Mesenchymal stem cell (in vitro differentiated cells and primary cell): ENCODE data around the gene FNDC11.

Source experiments
- DNase-seq: peaks from one replicate; pipeline ENCODE4 v3.0.0-alpha.2; 2013
- H2AFZ ChIP-seq: one replicate; pipeline ENCODE4 v1.6.1; 2013; ENCODE audit warnings: low read depth, mild to moderate bottlenecking, control low read depth, inconsistent platforms, low read length, moderate library complexity
- H2AK5ac ChIP-seq: 2 replicates; pipeline ENCODE4 v1.6.1; 2013; ENCODE audit warnings: low read length, moderate library complexity, mild to moderate bottlenecking, inconsistent platforms; ENCODE audit not compliant: severe bottlenecking
- H2BK120ac ChIP-seq: one replicate; pipeline ENCODE4 v1.6.1; 2013; ENCODE audit warnings: low read depth, mild to moderate bottlenecking, inconsistent platforms, low read length, moderate library complexity
- H2BK12ac ChIP-seq, 2 experiments: one replicate each; pipeline ENCODE4 v1.6.1; 2013; ENCODE audit warnings: inconsistent platforms in 2 of 2, low read length in 2 of 2, mild to moderate bottlenecking in 2 of 2, moderate library complexity in 2 of 2, control low read depth in 1 of 2
- H2BK15ac ChIP-seq: one replicate; pipeline ENCODE4 v1.6.1; 2013; ENCODE audit warnings: mild to moderate bottlenecking, low read depth, inconsistent platforms; ENCODE audit not compliant: poor library complexity, severe bottlenecking
- H2BK5ac ChIP-seq: 2 replicates; pipeline ENCODE4 v1.6.1; 2013; ENCODE audit warnings: low read depth, mild to moderate bottlenecking, low read length, control low read depth, inconsistent platforms; ENCODE audit not compliant: poor library complexity, severe bottlenecking
- H3K14ac ChIP-seq, 2 experiments: one replicate each; pipeline ENCODE4 v1.6.1; 2013; ENCODE audit warnings: inconsistent platforms in 2 of 2, low read length in 2 of 2, control low read depth in 1 of 2, mild to moderate bottlenecking in 1 of 2, moderate library complexity in 1 of 2
- H3K18ac ChIP-seq, 2 experiments: one replicate each; pipeline ENCODE4 v1.6.1; 2013; ENCODE audit warnings: inconsistent platforms in 2 of 2, low read length in 2 of 2, control low read depth in 1 of 2, low read depth in 1 of 2, mild to moderate bottlenecking in 1 of 2
- H3K23ac ChIP-seq, 2 experiments: one replicate each; pipeline ENCODE4 v1.6.1; 2013; ENCODE audit warnings: inconsistent platforms in 2 of 2, low read length in 2 of 2, mild to moderate bottlenecking in 2 of 2, moderate library complexity in 2 of 2, control low read depth in 1 of 2
- H3K27ac ChIP-seq: 2 replicates; pipeline ENCODE4 v1.5.1; 2013; ENCODE audit warnings: mild to moderate bottlenecking, moderate library complexity, low read length, control low read depth, inconsistent platforms; ENCODE audit not compliant: poor library complexity, severe bottlenecking
- H3K27me3 ChIP-seq, 2 experiments: 2 replicates each; pipeline versions ENCODE4 v1.6.1 to v1.7.0; 2013; ENCODE audit warnings: low read length in 2 of 2, mild to moderate bottlenecking in 2 of 2, moderate library complexity in 2 of 2, control low read depth in 1 of 2, inconsistent platforms in 1 of 2; ENCODE audit not compliant: control insufficient read depth in 1 of 2, insufficient read depth in 1 of 2
- H3K36me3 ChIP-seq, 2 experiments: 2 replicates each; pipeline versions ENCODE4 v1.6.1 to v1.7.0; 2013; ENCODE audit warnings: low read length in 2 of 2, control low read depth in 1 of 2, inconsistent platforms in 1 of 2, low read depth in 1 of 2, mild to moderate bottlenecking in 1 of 2; ENCODE audit not compliant: insufficient read depth in 2 of 2, control insufficient read depth in 1 of 2
- H3K4ac ChIP-seq, 2 experiments: one replicate each; pipeline ENCODE4 v1.6.1; 2013; ENCODE audit warnings: inconsistent platforms in 2 of 2, low read length in 2 of 2, mild to moderate bottlenecking in 2 of 2, moderate library complexity in 2 of 2, control low read depth in 1 of 2, low read depth in 1 of 2
- H3K4me1 ChIP-seq: 2 replicates; pipeline ENCODE4 v1.6.1; 2013; ENCODE audit warnings: low read depth, low read length, control low read depth; ENCODE audit not compliant: control insufficient read depth, insufficient read depth
- H3K4me2 ChIP-seq: 2 replicates; pipeline ENCODE4 v1.6.1; 2013; ENCODE audit warnings: low read length, mild to moderate bottlenecking, inconsistent platforms; ENCODE audit not compliant: poor library complexity, severe bottlenecking
- H3K4me3 ChIP-seq, 2 experiments: 2 replicates each; pipeline versions ENCODE4 v1.5.1 to v1.7.0; 2013; ENCODE audit warnings: low read length in 2 of 2, mild to moderate bottlenecking in 2 of 2, control low read depth in 1 of 2, low read depth in 1 of 2; ENCODE audit not compliant: insufficient read depth in 1 of 2
- H3K79me1 ChIP-seq: replicated peaks from 2 replicates; pipeline ENCODE4 v1.6.1; 2013; ENCODE audit warnings: mild to moderate bottlenecking, control low read depth, low read length, inconsistent platforms; ENCODE audit not compliant: poor library complexity, severe bottlenecking
- H3K9ac ChIP-seq: 2 replicates; pipeline ENCODE4 v1.7.0; 2013; ENCODE audit warnings: mild to moderate bottlenecking, low read length, moderate library complexity
- H3K9me3 ChIP-seq: 2 replicates; pipeline ENCODE4 v1.7.0; 2013; ENCODE audit warnings: mild to moderate bottlenecking, low read length; ENCODE audit not compliant: control insufficient read depth
- H4K8ac ChIP-seq: one replicate; pipeline ENCODE4 v1.6.1; 2013; ENCODE audit warnings: inconsistent platforms, mild to moderate bottlenecking, low read length, moderate library complexity
- H4K91ac ChIP-seq: one replicate; pipeline ENCODE4 v1.6.1; 2013; ENCODE audit warnings: mild to moderate bottlenecking, low read length, inconsistent platforms
- WGBS: methylation state at CpG from one replicate; pipeline ENCODE4 v1.1.7; 2013; ENCODE audit warnings: mixed read lengths; 5-methylcytosine and 5-hydroxymethylcytosine counted together

FNDC11 gene

DNA sequence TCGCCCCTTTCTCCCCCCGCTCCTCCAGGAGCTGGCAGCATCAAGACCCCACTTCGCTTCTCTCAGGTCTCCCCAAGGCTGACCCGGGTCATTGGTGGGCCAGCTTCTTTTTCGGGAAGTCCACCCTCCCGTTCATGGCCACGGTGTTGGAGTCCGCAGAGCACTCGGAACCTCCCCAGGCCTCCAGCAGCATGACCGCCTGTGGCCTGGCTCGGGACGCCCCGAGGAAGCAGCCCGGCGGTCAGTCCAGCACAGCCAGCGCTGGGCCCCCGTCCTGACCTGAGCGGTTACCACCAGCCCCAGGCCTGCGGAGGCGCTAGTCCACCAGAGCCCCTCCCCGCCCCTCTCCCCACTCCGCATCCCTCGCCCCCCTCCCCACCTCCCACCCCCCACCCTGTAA lies 32.4 kb upstream of the FNDC11 start:
- no peaks in the 10 kb centered on the region for H3K9me3 ChIP-seq
- H2BK120ac ChIP-seq, result no peak overlapping the region
- peak overlapping the region; percentile 69 to 86 for H3K14ac ChIP-seq
- no peak overlapping the region for H2BK5ac ChIP-seq
- H2BK15ac ChIP-seq, result no peak overlapping the region
- H4K8ac ChIP-seq, result peak overlapping the region; percentile 3
- peaks cover 19 to 33% of the 10 kb centered on the region in 2 experiments for H3K36me3 ChIP-seq
- peaks cover 23% of the 10 kb centered on the region for H3K79me1 ChIP-seq
- peak overlapping the region; percentile 90 to 94 for H3K4me3 ChIP-seq
- H2AFZ ChIP-seq, result no peak overlapping the region
- peaks cover 31% of the 10 kb centered on the region for H3K4me1 ChIP-seq
- H2AK5ac ChIP-seq, result no peak overlapping the region
- H3K4me2 ChIP-seq, result peak overlapping the region; percentile 97
- peak overlapping the region; percentile 9 to 15 for H3K4ac ChIP-seq
- peak overlapping the region in 1 of 2 experiments; percentile 100 for H3K23ac ChIP-seq
- peak overlapping the region; percentile 12 for H4K91ac ChIP-seq
- peak; percentile 27 for DNase-seq
- H2BK12ac ChIP-seq, result no peak overlapping the region
- WGBS, result 3% methylated on average over 18 of the region's 23 CpGs
- H3K18ac ChIP-seq, result peak overlapping the region; percentile 60 to 67
- H3K9ac ChIP-seq, result peak overlapping the region; percentile 91
- peaks cover 0 to 26% of the 10 kb centered on the region in 2 experiments for H3K27me3 ChIP-seq
- no peak overlapping the region for H3K27ac ChIP-seq

GRCh38 chr20:63522091-63522868 lies 31.7 kb upstream of the FNDC11 start:
- Histone ChIP-seq H3K79me1 (peaks cover 23% of the 10 kb centered on the region), H2AK5ac (no peak overlapping the region), H3K27ac (no peak overlapping the region), H3K4me1 (peaks cover 31% of the 10 kb centered on the region), H2AFZ (no peak overlapping the region), H2BK120ac (no peak overlapping the region), H4K8ac (no peak overlapping the region), H3K14ac (peak overlapping the region in 1 of 2 experiments; percentile 56), H3K9me3 (no peaks in the 10 kb centered on the region), H2BK5ac (no peak overlapping the region), H3K36me3 (peaks cover 19 to 33% of the 10 kb centered on the region in 2 experiments), H3K4me3 (peak overlapping the region; percentile 4 to 60), H3K4me2 (peak overlapping the region; percentile 53), H3K23ac (peak overlapping the region in 1 of 2 experiments; percentile 47), H2BK15ac (no peak overlapping the region), H3K4ac (no peak overlapping the region), H2BK12ac (no peak overlapping the region), H3K9ac (peak overlapping the region; percentile 57), H4K91ac (no peak overlapping the region), H3K27me3 (peaks cover 0 to 21% of the 10 kb centered on the region in 2 experiments), H3K18ac (no peak overlapping the region)
- 84% methylated on average over 13 of the region's 13 CpGs for WGBS
- DNase-seq, result no peak

GRCh38 chr20:63522981-63523611 lies 30.9 kb upstream of the FNDC11 start:
- WGBS, result over 99% methylated on average over 11 of the region's 11 CpGs
- Histone ChIP-seq H2BK120ac (no peak overlapping the region), H2AK5ac (no peak overlapping the region), H3K27ac (no peak overlapping the region), H3K18ac (no peak overlapping the region), H3K4me3 (no peak overlapping the region), H3K4me2 (no peak overlapping the region), H3K79me1 (peaks cover 23% of the 10 kb centered on the region), H3K27me3 (peaks cover 0 to 19% of the 10 kb centered on the region in 2 experiments), H3K36me3 (peaks cover 19 to 33% of the 10 kb centered on the region in 2 experiments), H3K4ac (no peak overlapping the region), H3K9ac (no peak overlapping the region), H4K8ac (peak overlapping the region; percentile 36), H3K4me1 (peaks cover 31% of the 10 kb centered on the region), H3K9me3 (no peaks in the 10 kb centered on the region), H2BK15ac (no peak overlapping the region), H4K91ac (no peak overlapping the region), H2BK12ac (no peak overlapping the region), H3K23ac (no peak overlapping the region), H2AFZ (no peak overlapping the region), H3K14ac (no peak overlapping the region), H2BK5ac (no peak overlapping the region)
- DNase-seq, result no peak

GRCh38 chr20:63525185-63525584 lies 28.8 kb upstream of the FNDC11 start:
- no peak overlapping the region for H2AFZ ChIP-seq
- no peak overlapping the region for H3K18ac ChIP-seq
- no peak overlapping the region for H3K14ac ChIP-seq
- peaks cover 19 to 25% of the 10 kb centered on the region in 2 experiments for H3K36me3 ChIP-seq
- no peak overlapping the region for H3K4me2 ChIP-seq
- H2BK5ac ChIP-seq, result no peak overlapping the region
- H2BK12ac ChIP-seq, result no peak overlapping the region
- H3K4me1 ChIP-seq, result peaks cover 19% of the 10 kb centered on the region
- no peak overlapping the region for H2AK5ac ChIP-seq
- no peak overlapping the region for H3K4ac ChIP-seq
- peaks cover 0 to 21% of the 10 kb centered on the region in 2 experiments for H3K27me3 ChIP-seq
- no peak overlapping the region for H3K27ac ChIP-seq
- no peak overlapping the region for H3K4me3 ChIP-seq
- H3K9me3 ChIP-seq, result no peaks in the 10 kb centered on the region
- no peak overlapping the region for H2BK15ac ChIP-seq
- no peak overlapping the region for H3K23ac ChIP-seq
- no peak for DNase-seq
- no peak overlapping the region for H2BK120ac ChIP-seq
- no peak overlapping the region for H4K8ac ChIP-seq
- peaks cover 19% of the 10 kb centered on the region for H3K79me1 ChIP-seq
- 61% methylated on average over 3 of the region's 3 CpGs for WGBS
- no peak overlapping the region for H3K9ac ChIP-seq
- H4K91ac ChIP-seq, result no peak overlapping the region
